ENCODE measurements around the gene TBL1XR1.

Gene TBL1XR1

GRCh38 chr3:177106184-177106583 lies 91.1 kb downstream of the TBL1XR1 start:
- DNase-seq, result no peak

GRCh38 chr3:177105623-177106022 lies 91.7 kb downstream of the TBL1XR1 start:
- no peak for DNase-seq

- no peak for DNase-seq
Observed at GRCh38 chr3:177104299-177104992, 92.8 kb downstream of the TBL1XR1 start.

GRCh38 chr3:177102553-177102952 lies 94.7 kb downstream of the TBL1XR1 start:
- no peak for DNase-seq

- no peak for DNase-seq
Observed at GRCh38 chr3:177098551-177098950, 98.7 kb downstream of the TBL1XR1 start.

GRCh38 chr3:177096615-177097014 lies 100.7 kb downstream of the TBL1XR1 start:
- DNase-seq, result no peak

- no peak for DNase-seq
Observed at GRCh38 chr3:177093966-177094365, 103.3 kb downstream of the TBL1XR1 start.

- DNase-seq, result no peak
Observed at GRCh38 chr3:177089901-177090300, 107.4 kb downstream of the TBL1XR1 start.

GRCh38 chr3:177089110-177089509 lies 108.2 kb downstream of the TBL1XR1 start:
- no peak for DNase-seq

- no peak for DNase-seq
Observed at GRCh38 chr3:177085794-177086193, 111.5 kb downstream of the TBL1XR1 start.

GRCh38 chr3:177084616-177085015 lies 112.7 kb downstream of the TBL1XR1 start:
- DNase-seq, result no peak

GRCh38 chr3:177080122-177080521 lies 117.2 kb downstream of the TBL1XR1 start:
- no peak for DNase-seq

GRCh38 chr3:177079684-177080083 lies 117.6 kb downstream of the TBL1XR1 start:
- no peak for DNase-seq

- no peak for DNase-seq
Observed at GRCh38 chr3:177071496-177072156, 125.7 kb downstream of the TBL1XR1 start.

GRCh38 chr3:177069514-177070329 lies 127.6 kb downstream of the TBL1XR1 start:
- no peak for DNase-seq

- no peak for DNase-seq
Observed at GRCh38 chr3:177068967-177069366, 128.3 kb downstream of the TBL1XR1 start.

- no peak for DNase-seq
Observed at GRCh38 chr3:177066068-177066467, 131.2 kb downstream of the TBL1XR1 start.

- no peak for DNase-seq
Observed at GRCh38 chr3:177065285-177066033, 131.8 kb downstream of the TBL1XR1 start.

GRCh38 chr3:177062052-177062732 lies 135.1 kb downstream of the TBL1XR1 start:
- DNase-seq, result no peak

GRCh38 chr3:177061369-177061768 lies 135.9 kb downstream of the TBL1XR1 start:
- no peak for DNase-seq

- no peak for DNase-seq
Observed at GRCh38 chr3:177060492-177060891, 136.8 kb downstream of the TBL1XR1 start.

GRCh38 chr3:177058648-177059047 lies 138.6 kb downstream of the TBL1XR1 start:
- no peak for DNase-seq

All from NCI-H2029 treated with DMSO at 0.1 percent for 48 hours (cell line).